ENCODE data around the gene SINHCAF. TPM values are rescaled to one million over a fixed set of nuclear protein-coding genes. Genes with fewer than 3 reads are reported as not detected.

Gene SINHCAF
- total and polyA plus RNA-seq, 9 of the 15 experiments (the other 6 are each of a cell fraction or from before 2014, with no cell fraction given), result 73.2 to 185 (median 110) TPM

DNA sequence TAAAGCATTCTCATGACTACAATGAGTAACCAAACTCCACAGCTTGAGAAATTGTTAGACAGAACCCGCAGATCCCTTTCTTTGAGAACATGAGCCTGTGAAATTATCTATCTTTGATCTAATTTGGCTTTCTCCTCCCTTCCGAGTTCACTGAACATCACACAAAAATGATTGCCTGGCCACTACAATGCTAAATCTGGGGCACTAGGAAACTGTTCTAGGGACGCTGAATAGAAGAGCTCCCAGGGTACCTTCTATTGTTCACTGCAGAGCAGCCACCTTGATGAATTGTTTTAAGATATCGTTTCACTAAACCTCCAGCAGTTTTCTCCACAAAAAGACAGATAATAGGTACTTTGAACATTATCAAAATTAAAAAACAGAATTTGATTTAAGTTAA, 47.5 kb downstream of the SINHCAF start (continued):
- TF ChIP-seq MGA (IDR thresholded peaks at IDR 0.05) (no peak), TEAD4 (IDR thresholded peaks at IDR 0.05; ENCODE audit: low read length) (no peak), TEAD4 (CRISPR knock-in tag; IDR thresholded peaks at IDR 0.05; ENCODE audit: borderline replicate concordance) (no peak), FOXJ3 (CRISPR knock-in tag; IDR thresholded peaks at IDR 0.05) (no peak)
- TF ChIP-seq, protein P1, sequence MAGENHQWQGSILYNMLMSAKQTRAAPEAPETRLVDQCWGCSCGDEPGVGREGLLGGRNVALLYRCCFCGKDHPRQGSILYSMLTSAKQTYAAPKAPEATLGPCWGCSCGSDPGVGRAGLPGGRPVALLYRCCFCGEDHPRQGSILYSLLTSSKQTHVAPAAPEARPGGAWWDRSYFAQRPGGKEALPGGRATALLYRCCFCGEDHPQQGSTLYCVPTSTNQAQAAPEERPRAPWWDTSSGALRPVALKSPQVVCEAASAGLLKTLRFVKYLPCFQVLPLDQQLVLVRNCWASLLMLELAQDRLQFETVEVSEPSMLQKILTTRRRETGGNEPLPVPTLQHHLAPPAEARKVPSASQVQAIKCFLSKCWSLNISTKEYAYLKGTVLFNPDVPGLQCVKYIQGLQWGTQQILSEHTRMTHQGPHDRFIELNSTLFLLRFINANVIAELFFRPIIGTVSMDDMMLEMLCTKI (IDR thresholded peaks at IDR 0.05; ENCODE audit: partially characterized antibody), result no peak

Data from K562 (cell line).